HG02870 (cell line): ENCODE measurements around the gene SH3PXD2B.
"Not testable (repeated sequence)": the region's sequence is repeated elsewhere in the genome, so short reads cannot be mapped to it uniquely, and the experiment has no call there.

Source experiments
- ATAC-seq: cut with Tn5 transposase; IDR thresholded peaks from one replicate; pipeline ENCODE4 v1.9.1; 2021; ENCODE audit warnings: mild to moderate bottlenecking, moderate library complexity; ENCODE audit not compliant: unreplicated experiment

The SH3PXD2B gene

DNA sequence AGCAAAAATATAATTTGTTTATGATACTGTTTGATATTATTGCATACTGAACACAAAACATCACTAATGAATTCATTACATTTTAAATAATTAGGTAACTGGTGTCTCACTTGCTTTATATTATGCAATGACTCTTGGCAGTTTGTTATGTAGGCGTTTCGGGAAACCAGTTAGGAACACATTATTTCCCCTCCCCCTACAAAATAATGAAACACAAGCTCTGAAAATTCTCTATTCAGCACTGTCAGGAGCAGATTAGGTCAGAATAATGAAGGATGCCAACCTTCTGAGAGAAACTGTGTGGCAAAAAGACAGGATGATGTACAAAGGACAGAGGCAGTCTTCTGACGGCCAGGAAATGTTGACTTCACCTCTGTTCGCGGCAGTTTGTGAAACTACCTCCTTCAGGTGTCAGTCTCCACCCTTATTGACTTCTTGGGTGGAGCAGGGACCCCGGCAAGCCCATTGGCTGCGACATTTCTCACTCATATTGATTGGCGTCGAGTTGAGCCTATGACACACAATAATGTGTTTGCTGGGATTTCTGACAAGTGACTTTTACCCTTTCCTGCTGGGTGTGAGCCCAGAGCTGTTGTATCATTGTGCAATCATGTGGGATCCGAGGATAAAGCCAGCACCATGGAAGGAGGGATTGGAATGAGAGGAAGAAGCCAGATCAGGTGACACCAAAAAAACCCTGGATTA is 33.9 kb downstream of the SH3PXD2B start:
- ATAC-seq: no peak

DNA sequence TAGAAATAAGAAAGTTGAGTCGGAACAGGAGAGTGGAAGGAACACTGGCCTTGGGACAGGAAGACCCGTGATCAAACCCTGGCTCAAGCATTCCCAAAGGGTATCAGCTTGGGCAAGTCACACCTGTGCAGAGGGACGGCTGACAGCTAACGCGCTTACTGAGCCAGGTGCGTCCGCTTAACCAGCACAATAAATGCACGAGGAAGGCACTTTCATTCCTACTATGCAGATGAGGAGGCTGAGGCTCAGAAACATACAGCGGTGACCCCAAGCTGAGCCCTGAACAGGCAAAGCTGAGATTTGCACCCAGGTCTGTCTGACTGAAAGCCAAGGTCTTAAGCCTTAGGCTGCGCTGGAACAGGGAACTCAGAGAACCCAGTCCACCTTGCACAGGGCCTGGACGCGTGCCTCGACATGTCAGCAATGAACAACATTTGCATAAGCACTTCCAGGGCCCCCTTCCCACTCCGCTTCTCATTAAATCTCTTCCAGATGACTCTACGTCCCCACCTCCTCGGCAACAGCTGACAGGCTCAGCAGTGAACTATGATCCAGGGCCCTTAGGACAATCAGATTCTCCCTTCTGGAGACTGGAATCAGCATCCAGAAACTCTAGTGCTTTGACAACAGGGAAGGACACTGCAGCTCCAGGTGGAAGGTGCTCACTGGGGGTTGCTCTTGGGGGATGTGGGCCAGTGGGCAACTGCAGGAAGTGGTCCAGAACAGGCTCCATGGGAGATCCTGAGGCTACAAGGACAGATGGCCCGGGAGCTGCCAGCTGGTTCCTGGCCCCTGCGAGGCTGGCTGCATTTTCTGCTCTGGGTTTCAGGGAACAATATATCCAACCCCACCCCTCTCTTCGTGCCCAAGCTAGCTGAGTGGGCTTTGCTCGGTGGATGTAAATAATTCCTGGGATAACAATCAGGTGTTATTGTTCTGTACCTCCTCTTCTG is 35.2 kb downstream of the SH3PXD2B start:
- no peak for ATAC-seq

DNA sequence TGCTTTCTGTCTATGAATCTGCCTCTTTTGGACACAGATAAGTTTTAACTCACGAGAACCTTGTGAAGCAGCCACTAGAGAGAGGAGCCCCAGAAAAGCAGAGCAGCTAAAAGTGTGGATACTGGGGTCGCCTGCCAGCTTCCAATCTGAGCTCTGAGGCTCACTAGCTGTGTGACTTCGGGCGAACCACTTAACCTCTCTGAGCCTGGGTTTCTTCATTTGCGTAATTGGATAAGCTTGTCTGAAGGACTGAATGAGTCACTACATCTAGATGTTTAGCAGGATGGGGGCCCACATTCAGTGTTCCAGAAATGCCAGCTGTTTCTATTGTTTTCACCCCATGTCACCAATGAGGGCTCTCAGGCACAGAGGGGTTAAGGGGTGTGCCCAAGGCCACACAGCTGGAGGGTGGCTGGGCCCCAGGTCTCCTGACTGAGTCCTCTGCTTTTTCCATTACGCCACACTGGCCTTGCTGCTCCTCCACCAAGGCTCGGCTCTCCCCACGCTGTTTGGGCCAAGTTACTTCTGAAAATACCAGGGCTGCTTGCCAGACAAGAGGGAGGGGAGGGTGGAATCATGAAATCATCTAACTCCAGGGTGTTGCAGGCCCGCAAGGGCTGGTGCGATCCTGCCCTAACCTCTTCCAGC is 36.2 kb downstream of the SH3PXD2B start:
- ATAC-seq: no peak

DNA sequence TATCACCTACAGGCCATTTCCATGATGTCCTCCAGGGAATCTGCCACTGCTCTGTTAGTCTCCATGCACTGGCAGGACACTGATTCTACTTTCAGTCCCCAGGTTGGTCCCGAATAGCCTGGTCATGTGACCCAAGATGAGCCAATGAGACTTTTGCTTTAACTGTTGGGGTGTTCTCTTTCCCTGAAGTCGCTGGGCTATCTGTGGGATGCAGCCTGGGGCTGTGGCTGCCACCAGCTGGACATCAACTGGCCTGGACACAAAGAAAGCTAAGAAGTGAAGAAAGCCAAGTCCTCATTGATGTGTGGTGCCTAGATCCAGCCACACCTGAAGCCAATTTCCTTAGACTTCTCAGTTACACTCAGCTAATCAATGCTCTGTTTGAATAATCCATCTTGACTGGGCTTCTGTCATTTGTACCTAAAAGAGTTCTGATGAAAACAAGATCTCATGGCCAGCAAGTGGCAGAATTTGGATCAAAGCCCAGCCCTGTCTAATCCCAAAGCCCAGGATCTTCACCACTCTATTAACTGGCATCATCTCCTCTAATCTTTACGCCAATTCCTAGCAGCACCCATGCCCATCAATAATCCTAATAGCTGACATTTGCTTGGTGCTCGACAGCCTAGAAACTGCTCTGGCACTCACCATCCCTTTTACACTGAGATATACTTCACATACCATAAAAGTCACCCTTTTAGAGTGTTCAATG is 37.0 kb downstream of the SH3PXD2B start:
- no peak for ATAC-seq

DNA sequence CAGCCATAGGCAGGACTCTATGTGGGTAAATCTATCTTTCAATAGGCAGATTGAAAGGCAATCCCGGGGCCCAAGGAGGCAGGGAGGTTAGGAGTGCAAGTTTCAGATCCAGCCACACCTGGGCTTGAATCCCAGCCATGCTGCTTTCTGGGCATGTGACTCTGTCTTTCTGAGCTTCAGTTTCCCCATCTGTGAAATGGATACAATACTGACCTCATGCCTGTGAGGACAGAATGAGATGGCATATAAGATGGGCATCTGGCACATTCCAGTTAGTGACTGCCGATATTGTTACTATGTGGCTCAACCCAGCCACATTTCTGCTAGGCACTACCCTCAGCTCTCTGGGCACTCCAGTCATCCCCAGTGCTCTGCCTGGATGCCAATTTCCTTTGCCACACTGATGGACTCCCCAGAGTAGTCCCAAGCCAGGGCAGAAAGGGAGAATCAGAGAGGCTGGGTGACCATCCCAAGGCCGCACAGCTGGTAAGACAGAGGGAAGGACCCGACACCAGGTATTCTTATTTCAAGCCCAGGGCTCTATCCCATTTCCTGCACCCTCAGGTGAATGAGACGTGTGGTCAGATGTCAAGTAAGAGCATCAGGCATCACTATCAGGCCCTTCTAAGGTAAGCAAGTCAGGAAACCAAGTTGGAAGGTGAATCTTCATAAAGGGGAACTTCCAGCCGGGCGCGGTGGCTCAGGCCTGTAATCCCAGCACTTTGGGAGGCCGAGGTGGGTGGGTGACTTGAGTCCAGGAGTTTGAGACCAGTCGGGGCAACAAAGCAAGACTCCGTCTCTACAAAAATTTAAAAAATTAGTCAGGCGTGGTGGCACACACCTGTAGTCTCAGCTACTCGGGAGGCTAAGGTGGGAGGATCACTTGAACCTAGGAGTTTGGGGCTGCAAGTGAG is 38.7 kb downstream of the SH3PXD2B start:
- ATAC-seq: no peak

DNA sequence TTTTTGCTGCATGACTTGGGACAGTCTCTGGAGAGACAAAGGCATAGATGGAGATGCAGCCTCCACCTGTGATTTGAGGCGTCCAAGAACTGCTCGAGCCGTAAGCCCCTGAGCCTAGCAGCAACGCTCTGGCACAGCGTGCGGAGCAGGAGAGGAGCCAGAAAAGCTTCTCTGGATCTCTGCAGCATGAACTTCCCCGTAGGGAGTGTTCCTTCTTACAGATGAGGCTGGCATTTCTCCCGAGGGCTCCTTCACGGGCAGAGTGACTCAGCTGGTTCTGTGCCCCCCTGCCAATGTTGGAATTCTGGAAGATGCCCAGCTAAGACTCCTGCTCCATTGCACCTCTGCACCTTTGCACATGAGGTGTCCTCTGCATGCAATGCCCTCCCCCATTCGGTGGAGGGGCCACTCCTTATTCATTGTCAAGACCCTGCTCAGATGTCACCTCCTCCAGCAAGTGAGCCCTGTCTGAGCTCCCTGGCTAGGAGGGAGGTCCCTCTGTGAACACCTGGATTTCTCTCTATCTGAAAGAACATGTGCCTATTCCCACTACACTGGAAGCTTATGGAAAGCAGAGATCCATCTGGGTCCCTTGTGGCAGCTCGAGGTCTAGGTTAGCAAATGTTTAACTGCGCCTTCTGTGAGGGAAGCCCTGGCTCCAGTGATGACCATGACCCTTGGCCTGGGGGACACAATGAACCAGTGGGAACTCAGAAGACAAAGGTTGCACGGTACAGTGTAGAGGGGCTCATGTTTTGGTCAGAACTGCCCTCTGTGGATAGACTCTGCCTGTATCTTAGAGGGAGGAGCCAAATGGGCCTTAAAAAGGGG is 39.6 kb downstream of the SH3PXD2B start:
- ATAC-seq: no peak

DNA sequence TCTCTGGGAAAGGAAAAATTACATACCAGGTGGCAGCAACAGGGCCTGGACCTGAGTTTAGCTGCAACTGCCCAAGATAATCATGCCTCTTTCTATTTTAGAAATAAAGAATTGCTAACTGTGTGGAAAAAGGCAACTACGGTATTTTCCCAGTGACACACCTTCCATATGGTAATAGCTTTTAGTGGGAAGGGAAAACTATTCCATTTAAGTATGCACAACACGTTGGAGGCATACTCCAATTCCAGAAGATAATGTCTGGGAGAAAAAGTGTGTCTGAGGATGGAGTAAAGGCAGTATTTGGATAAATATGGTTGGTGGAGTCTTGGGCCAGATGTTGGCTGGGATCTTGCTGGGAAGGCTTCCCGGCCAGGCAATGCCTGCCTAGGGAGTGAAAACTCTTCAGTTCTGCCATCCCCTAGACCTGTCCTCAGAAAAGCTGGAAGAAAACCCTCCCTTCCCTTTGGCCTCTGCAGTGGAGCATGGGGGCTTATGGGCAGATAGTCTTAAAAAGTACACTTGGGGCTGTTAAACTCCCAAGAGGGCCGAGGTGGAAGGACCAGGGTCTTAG is 40.6 kb downstream of the SH3PXD2B start:
- no peak for ATAC-seq

DNA sequence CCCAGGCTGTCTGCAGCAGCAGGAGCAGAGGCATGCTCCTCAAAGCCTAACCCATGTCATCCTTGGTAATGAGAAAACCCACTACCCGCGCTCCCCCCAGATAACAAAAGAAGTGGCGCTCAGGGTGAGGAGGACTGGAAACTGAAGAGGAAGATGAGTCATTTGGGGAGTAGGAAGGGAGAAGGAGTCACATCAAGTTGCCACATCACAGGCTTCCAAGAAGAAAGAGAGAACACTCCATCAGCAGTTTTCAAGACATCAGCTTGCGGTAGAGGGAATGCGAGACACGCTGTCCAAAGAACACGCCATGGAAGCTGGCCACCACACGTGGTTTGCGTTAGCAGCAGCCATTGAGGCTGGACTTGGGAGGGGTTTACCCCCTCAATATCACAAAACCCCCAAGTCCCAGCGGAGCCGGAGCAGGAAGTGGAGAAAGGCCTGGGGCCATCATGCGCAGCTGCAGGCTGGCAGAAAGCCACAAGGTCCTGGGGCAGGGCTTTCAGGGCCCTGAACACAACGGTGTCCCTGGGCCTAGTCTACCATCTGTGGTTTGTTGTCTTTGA is 41.5 kb downstream of the SH3PXD2B start:
- no peak for ATAC-seq

DNA sequence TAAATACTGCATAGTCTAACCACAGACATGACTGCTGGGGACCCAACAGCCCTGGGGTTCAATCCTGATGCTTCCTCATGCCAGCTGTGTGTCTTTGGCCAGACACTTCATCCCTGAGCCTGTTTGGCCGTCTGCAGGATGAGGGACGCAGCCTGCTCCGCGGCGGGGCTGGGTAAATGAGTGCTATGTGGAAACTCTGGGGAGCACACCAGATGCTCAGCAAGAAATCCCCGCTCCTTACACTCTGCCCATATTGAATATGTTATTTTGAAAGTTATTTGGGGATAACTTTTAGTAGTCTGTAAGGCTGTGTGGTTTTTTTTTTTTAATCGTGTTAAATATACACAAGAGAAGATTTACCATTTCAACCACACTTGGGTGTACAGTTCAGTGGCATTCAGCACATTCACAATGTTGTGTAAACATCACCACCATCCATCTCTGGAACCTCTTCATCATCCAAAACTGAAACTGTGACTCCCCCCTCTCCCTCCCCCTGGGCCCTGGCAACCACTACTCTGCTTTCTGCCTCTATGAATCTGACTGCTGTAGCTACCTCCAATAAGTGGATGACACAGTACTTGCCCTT is 42.7 kb downstream of the SH3PXD2B start:
- no peak for ATAC-seq

DNA sequence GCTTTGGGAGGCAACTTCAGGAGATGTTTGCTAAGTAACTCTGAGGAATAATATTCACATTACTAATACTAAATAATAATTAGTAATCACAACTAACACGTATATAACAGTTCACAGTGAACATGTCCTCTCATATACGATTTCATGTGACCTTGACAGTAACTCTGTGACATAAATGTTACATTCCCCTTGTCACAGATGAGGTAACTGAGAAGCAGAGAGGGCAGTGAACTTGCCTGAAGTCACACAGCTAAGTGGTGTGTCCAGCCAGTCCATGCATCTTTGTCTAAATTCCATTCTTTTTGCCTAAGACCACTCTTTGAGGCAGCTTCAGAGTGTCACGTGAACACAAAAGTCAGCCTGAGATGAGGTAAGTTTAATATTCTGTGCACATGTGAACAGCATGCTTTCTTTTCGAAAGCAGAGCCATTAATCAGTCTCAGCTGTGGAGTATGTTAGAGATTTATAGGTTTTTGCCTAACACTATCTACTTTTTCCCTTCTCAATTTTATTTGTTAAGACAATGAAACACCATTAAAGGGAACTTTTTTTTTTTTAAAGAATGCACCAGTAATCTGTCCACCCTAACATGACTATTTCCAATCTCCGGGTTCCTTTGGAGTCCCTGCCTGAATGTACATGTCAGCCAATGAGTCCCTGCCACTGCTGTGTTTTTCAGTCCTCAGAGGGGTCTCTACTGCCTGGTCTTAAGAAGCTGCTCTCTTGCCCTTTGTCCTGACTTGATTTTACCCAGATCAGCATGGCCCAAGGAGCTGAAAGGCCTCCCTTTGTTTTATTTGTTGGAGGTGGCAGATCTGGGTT is 43.5 kb downstream of the SH3PXD2B start:
- ATAC-seq: no peak

DNA sequence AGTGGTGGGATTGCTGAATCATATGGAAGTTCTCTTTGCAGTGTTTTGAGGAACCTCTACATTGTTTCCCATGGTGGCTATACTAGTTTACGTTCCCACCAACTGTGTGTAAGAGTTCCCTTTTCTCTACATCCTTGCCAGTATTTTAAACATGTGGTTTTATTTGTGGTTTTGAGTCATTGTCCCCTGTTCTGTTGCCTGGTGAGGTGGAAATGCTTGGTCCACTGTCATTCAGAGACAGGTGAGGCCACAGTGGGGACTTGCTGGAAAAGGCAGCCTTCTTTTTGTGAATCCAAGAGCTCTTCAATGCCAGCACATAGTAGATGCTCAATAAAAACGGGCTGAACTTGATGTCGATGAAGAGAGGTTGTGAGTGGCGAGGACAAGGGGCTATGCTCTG is 44.2 kb downstream of the SH3PXD2B start:
- no peak for ATAC-seq

DNA sequence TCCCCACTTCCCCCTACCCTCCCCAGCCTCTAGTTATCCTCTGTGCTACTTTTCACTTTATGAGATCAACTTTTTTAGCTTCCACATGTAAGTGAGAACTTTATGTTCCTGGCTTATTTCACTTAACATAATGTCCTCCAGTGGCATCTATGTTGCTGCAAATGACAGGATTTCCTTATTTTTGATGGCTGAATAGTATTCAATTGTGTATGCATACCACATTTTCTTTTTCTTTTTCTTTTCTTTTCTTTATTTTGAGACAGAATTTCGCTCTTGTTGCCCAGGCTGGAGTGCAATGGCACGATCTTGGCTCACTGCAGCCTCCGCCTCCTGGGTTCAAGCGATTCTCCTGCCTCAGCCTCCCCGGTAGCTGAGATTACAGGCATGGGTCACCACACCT is 44.8 kb downstream of the SH3PXD2B start:
- not testable (repeated sequence) for ATAC-seq

DNA sequence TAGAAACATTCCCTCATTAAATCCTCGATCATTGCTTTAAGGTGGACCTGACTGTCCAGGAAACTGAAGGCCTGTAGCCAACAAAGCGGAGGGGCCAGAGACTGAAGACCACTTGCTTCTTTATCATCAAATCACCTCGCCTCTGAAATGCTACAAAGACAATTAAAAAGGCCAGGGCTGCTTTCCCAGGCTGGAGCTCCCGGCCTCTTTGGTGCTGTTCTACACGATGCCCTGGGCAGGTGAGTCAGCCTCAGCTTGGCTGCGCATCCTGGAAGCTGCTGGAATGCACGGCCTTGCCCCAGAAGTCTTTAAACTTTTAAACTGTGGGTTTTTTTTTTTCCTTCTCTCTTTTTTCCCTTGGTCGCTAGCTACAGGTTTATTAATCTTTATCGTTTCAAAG is 46.5 kb downstream of the SH3PXD2B start:
- ATAC-seq: no peak

DNA sequence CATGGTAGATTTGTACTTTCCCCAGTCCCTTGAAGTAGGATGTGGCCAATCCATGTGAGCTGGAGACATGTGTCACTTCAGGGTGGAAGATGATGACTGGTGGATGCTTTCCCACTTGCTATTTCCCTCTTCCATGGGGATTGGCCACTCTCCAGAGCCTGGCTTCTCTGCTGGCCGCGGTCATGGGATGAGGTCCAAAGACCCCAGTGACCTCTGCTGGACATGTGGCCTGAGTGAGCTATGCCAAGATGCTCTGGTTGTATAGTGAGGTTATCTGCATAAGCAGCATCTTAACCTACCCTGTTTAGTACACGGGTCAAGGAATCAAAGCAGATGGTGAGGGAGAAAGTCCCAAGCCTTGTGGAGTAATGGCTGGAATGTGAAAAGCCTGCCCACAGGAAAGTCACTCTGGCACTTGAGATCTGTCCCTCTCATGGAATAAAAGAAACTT is 47.1 kb downstream of the SH3PXD2B start:
- ATAC-seq: no peak

DNA sequence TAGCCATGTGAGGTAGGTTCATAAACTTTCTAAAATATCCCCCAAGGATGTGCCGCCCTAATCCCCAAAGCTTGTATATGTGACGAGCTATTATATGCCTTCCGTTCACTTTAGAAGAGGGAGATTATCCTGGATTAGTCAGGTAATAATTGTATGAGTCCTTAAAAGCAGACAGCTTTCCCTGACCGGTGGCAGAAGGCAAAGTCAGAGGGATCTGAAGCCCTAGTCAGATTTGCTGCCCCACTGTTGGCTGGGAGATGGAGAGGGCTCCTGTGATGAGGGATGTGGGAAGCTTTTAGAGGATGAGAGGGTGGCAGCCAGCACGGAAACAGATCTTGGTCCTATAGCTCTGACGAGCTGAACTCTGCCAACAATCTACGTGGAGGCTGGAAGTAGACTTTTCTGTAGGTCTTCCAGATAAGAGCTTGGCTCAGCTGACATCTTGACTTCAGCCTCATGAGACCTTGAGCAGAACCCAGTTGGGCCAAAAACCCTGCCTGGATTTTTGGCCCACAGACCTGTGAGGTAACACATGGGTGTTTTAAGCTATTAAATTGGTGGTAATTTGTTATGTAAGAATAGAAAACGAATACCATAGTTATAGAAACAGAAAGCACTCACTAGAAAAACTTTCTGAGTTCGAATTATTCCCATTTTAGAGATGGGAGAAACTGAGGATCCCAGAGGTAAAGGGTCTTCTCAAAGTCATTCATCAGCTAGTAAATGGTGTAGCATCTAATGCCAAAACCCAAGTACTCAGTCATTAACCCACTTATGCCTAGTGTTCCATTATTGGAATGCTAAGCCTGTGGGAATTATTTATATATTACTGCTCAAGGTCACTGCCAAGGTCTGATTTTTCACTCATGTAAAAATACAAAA is 48.9 kb downstream of the SH3PXD2B start:
- ATAC-seq: no peak

DNA sequence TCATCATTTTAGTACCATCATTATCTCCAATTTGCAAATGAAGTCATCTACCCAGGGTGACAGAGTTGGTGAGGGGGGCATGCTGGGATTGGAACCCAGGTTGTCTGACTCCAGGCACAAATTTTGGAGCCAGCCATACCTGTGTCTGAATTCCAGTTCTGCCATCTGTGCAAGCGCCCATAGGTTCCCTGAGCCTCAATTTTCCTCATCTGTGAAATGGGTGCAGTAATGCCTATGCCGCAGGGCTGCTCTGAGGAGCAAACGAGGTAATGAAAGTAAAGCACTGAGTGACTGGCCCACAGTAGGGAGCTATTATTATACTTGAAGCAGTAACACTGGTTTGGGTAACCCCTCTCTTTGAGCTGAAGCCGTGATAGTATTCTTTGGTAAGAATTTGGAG is 49.6 kb downstream of the SH3PXD2B start:
- ATAC-seq: no peak
